CD4-positive, CD25-positive, alpha-beta regulatory T cell (primary cell): ENCODE measurements around the gene LRRC4C. TPM values are rescaled to one million over a fixed set of nuclear protein-coding genes. Genes with fewer than 3 reads are reported as not detected.

Experiments
- ATAC-seq, 2 donors: fragments of 150-1000 bp; cut with Tn5 transposase; one replicate each; pipeline ENCODE4 v1.10.0; 2021; ENCODE audit warnings: low read depth in 2 of 2, moderate number of reproducible peaks in 2 of 2, moderate library complexity in 1 of 2
- DNase-seq, 3 donors: peaks; one replicate each; pipeline versions ENCODE4 v3.0.0 to v3.0.0-alpha.2; 2012 to 2022; ENCODE audit warnings: mixed read lengths in 1 of 3
- H3K27ac ChIP-seq: one replicate; pipeline ENCODE4 v1.7.0; 2013; ENCODE audit warnings: mild to moderate bottlenecking, low read length; ENCODE audit not compliant: insufficient read depth, poor library complexity, severe bottlenecking
- H3K27me3 ChIP-seq: one replicate; pipeline ENCODE4 v1.7.0; 2013; ENCODE audit warnings: low read length; ENCODE audit not compliant: control insufficient read depth, insufficient read depth
- H3K36me3 ChIP-seq: one replicate; pipeline ENCODE4 v1.7.0; 2013; ENCODE audit warnings: mild to moderate bottlenecking, low read length, moderate library complexity; ENCODE audit not compliant: control insufficient read depth, insufficient read depth
- H3K4me1 ChIP-seq: 2 replicates; pipeline ENCODE4 v1.7.0; 2013; ENCODE audit warnings: mild to moderate bottlenecking, low read length; ENCODE audit not compliant: insufficient read depth, control insufficient read depth, poor library complexity, severe bottlenecking
- H3K4me3 ChIP-seq: one replicate; pipeline ENCODE4 v1.7.0; 2013; ENCODE audit warnings: low read depth, mild to moderate bottlenecking, low read length, moderate library complexity
- H3K9me3 ChIP-seq, 2 experiments: 1 replicate in 1 of 2; 2 replicates in 1 of 2; pipeline ENCODE4 v1.7.0; 2013; ENCODE audit warnings: low read length in 2 of 2, mild to moderate bottlenecking in 1 of 2, moderate library complexity in 1 of 2; ENCODE audit not compliant: control insufficient read depth in 2 of 2
- H3K27ac Mint-ChIP-seq, 3 donors: one replicate each; pipeline ENCODE4 v1.8.0; 2020 to 2022; ENCODE audit warnings: mild to moderate bottlenecking in 3 of 3, mixed read lengths in 3 of 3, moderate library complexity in 2 of 3
- H3K27me3 Mint-ChIP-seq: one replicate; pipeline ENCODE4 v1.8.0; 2022; ENCODE audit warnings: mild to moderate bottlenecking, mixed read lengths
- H3K36me3 Mint-ChIP-seq: one replicate; pipeline ENCODE4 v1.8.0; 2020; ENCODE audit warnings: mixed read lengths
- H3K4me1 Mint-ChIP-seq, 4 donors: one replicate each; pipeline ENCODE4 v1.8.0; 2020 to 2022; ENCODE audit warnings: mixed read lengths in 4 of 4, mild to moderate bottlenecking in 1 of 4
- H3K4me3 Mint-ChIP-seq, 4 donors: one replicate each; pipeline ENCODE4 v1.8.0; 2020 to 2022; ENCODE audit warnings: mild to moderate bottlenecking in 4 of 4, mixed read lengths in 4 of 4, moderate library complexity in 3 of 4
- H3K9me3 Mint-ChIP-seq, 7 donors: one replicate each; pipeline ENCODE4 v1.8.0; 2020 to 2022; ENCODE audit warnings: mixed read lengths in 7 of 7, mild to moderate bottlenecking in 3 of 7, moderate library complexity in 2 of 7
- polyA plus RNA-seq, 4 donors: library from polyadenylated mRNA; unstranded; fragments of 300-500 nt; fragmentation: Illumina TruSeq; gene quantifications; one replicate each; pipeline ENCODE4 v1.2.3, GENCODE V29; 2021
- total RNA-seq: library from RNA; stranded (reverse); gene quantifications from one replicate; pipeline ENCODE4 v1.2.3, GENCODE V29; 2022

Gene LRRC4C
- total and polyA plus RNA-seq, 5 donors from 2014 or later = not detected

DNA sequence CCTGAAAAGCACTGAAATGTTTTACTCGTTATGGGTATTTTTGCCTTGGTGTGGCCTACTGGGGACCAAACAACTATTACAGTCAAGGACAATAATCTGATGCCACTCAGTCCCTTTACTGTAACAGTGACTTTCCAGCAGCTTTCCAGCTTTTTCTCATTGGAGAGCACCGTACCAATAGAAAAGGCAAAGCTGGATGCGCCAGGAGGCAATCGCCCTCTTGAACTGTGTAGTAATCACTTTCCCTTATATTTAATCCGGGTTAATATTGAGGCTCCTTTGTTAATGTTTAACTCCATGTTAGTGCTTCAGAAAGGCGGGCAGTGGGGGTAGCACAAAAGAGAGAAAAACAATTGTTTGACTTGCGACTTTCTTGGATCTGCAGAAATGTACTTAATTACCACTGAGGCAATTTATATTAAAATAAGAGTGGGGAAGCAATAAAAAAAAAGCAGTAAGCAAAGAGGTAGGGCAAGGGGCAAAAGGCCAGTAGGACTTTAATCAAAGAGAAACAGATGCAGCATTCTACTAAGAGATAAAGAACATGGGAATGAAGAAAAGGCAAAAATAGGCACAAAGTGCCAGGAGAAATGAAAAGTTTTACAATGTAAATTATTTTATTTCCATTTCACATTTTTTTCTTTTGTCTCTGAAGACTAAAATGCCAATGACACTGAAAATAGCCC, 81.6 kb downstream of the LRRC4C start:
- no peak overlapping the region for H3K27ac Mint-ChIP-seq
- H3K9me3 Mint-ChIP-seq = peaks cover 2 to 19% (median 7%) of the 10 kb centered on the region in 7 donors
- H3K36me3 Mint-ChIP-seq = no peaks in the 10 kb centered on the region
- no peak overlapping the region for H3K4me3 Mint-ChIP-seq
- Histone ChIP-seq H3K9me3 (peaks cover 0 to 4% of the 10 kb centered on the region in 2 experiments), H3K4me1 (no peaks in the 10 kb centered on the region), H3K4me3 (no peak overlapping the region), H3K27ac (no peak overlapping the region), H3K27me3 (no peaks in the 10 kb centered on the region), H3K36me3 (no peaks in the 10 kb centered on the region)
- ATAC-seq (no peak), DNase-seq (no peak)
- H3K27me3 Mint-ChIP-seq = no peaks in the 10 kb centered on the region
- H3K4me1 Mint-ChIP-seq = no peaks in the 10 kb centered on the region

DNA sequence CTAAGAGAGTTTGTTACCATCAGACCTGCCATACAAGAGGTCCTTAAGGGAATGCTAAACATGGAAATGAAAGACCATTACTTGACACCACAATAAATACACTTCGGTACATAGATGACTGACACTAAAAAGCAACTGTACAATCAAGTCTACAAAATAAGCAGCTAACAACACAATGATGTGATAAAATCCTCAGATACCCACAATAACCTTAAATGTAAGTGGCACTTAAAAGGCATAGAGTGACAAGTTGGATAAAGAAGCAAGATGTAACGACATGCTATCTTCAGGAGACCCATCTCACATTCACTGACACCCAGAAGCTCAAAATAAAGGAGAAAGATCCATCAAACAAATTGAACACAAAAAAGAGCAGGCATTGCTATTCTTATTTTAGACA, 107.6 kb downstream of the LRRC4C start:
- Mint-ChIP-seq H3K4me3 (no peak overlapping the region), H3K27ac (no peak overlapping the region), H3K9me3 (peaks cover 0 to 23% (median 9%) of the 10 kb centered on the region in 7 donors), H3K36me3 (no peaks in the 10 kb centered on the region), H3K27me3 (no peaks in the 10 kb centered on the region), H3K4me1 (no peaks in the 10 kb centered on the region)
- Histone ChIP-seq H3K36me3 (no peaks in the 10 kb centered on the region), H3K27me3 (no peaks in the 10 kb centered on the region), H3K27ac (no peak overlapping the region), H3K4me1 (no peaks in the 10 kb centered on the region), H3K4me3 (no peak overlapping the region), H3K9me3 (peaks cover 0 to 2% of the 10 kb centered on the region in 2 experiments)
- DNase-seq (no peak), ATAC-seq (no peak)

DNA sequence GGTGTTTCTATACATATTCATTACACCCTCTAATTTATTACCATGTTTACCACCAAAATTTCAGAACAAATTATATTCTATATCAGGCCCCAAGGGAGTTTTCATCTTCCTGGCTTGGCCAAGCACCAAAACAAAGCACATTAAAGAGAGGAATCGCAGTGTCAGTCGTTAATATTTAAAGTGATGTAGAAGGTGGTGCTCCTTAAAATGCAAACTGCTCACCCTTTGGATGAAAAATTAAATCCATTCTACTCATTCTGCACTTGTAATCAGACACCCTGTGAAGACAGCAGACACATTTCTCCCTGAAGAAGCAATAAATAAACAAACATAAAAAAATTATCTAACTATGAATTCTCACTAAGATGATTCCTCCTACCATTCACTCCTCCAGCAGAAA, 113.4 kb downstream of the LRRC4C start:
- H3K9me3 ChIP-seq = peaks cover 2 to 3% of the 10 kb centered on the region in 2 experiments
- no peak overlapping the region for H3K27ac ChIP-seq
- H3K27ac Mint-ChIP-seq = no peak overlapping the region
- no peak overlapping the region for H3K4me3 Mint-ChIP-seq
- no peak for ATAC-seq
- H3K9me3 Mint-ChIP-seq = peaks cover 0 to 24% (median 12%) of the 10 kb centered on the region in 7 donors
- no peaks in the 10 kb centered on the region for H3K27me3 Mint-ChIP-seq
- H3K4me1 Mint-ChIP-seq = no peaks in the 10 kb centered on the region
- H3K4me1 ChIP-seq = no peaks in the 10 kb centered on the region
- H3K36me3 Mint-ChIP-seq = no peaks in the 10 kb centered on the region
- H3K4me3 ChIP-seq = no peak overlapping the region
- no peaks in the 10 kb centered on the region for H3K36me3 ChIP-seq
- DNase-seq = no peak
- H3K27me3 ChIP-seq = no peaks in the 10 kb centered on the region

DNA sequence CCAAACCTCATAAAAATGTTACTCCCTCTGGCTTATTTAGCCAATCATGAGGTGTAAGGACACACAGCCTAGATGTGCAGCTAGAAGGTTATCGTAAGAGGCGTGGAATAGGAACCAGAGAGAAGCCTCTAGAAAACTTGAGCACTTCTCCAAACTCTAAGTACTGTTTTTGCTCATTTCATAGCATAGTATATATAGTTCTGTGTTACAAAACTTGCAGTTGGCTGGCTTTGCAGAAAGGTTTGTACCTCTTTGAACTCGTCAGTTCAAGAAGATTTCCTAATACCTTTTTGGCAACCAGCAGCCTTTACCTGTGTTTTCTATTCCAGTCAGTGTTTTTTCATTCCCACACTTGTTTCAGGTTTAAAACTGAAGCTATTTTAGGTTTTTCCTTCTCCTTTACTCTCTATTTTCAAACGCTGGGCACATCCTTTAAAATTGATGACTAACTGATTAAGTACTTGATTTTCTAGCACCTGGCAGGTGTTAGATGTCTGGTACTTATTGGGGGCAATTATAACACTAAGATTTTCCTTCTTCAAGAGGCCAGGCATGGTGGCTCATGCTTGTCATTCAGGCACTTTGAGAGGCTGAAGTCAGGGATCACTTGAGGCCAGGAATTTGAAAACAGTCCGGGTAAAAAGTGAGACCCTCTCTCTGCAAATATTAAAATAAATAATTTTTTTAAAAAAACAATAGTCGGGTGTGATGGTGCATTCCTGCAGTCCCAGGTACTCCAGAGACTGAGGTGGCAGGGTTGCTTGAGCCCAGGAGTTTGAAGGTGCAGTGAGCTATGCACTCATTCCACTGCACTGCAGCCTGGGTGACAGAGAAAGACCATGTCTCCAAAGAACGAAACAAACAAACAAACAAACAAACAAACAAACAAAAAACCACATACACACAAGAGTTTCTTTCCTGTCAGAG, 125.2 kb downstream of the LRRC4C start:
- H3K27me3 Mint-ChIP-seq = no peaks in the 10 kb centered on the region
- Histone ChIP-seq H3K36me3 (no peaks in the 10 kb centered on the region), H3K9me3 (peaks cover 0 to under 1% of the 10 kb centered on the region in 2 experiments), H3K4me1 (no peaks in the 10 kb centered on the region), H3K27ac (no peak overlapping the region), H3K27me3 (no peaks in the 10 kb centered on the region), H3K4me3 (no peak overlapping the region)
- no peaks in the 10 kb centered on the region for H3K36me3 Mint-ChIP-seq
- DNase-seq (no peak), ATAC-seq (no peak)
- H3K4me1 Mint-ChIP-seq = no peaks in the 10 kb centered on the region
- H3K9me3 Mint-ChIP-seq = peaks cover 2 to 23% (median 4%) of the 10 kb centered on the region in 7 donors
- no peak overlapping the region for H3K27ac Mint-ChIP-seq
- no peak overlapping the region for H3K4me3 Mint-ChIP-seq

DNA sequence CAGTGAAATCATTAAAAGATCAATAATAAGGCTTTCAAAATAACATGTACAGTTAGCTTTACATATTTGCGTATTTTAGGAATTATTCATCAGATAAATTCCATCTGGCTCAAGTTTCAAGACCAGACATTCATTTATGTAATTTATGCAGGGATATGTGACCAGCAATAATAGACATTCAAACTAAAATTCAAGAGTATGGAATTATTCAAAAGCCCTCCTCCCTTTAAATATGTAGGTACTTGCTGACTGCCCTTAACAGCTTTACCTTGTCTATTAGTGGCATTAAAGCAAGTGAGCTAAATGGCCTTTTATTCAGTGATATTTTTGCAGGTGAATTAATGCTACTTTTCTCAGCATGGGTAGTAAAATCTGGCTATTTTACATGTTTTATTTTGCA, 126.1 kb downstream of the LRRC4C start:
- ATAC-seq = no peak
- H3K4me3 Mint-ChIP-seq = no peak overlapping the region
- Histone ChIP-seq H3K27ac (no peak overlapping the region), H3K27me3 (no peaks in the 10 kb centered on the region), H3K4me1 (no peaks in the 10 kb centered on the region), H3K9me3 (peaks cover 0 to 2% of the 10 kb centered on the region in 2 experiments), H3K36me3 (no peaks in the 10 kb centered on the region), H3K4me3 (no peak overlapping the region)
- no peak overlapping the region for H3K27ac Mint-ChIP-seq
- no peaks in the 10 kb centered on the region for H3K4me1 Mint-ChIP-seq
- no peaks in the 10 kb centered on the region for H3K27me3 Mint-ChIP-seq
- no peaks in the 10 kb centered on the region for H3K36me3 Mint-ChIP-seq
- no peak for DNase-seq
- H3K9me3 Mint-ChIP-seq = peaks cover 2 to 26% (median 4%) of the 10 kb centered on the region in 7 donors

DNA sequence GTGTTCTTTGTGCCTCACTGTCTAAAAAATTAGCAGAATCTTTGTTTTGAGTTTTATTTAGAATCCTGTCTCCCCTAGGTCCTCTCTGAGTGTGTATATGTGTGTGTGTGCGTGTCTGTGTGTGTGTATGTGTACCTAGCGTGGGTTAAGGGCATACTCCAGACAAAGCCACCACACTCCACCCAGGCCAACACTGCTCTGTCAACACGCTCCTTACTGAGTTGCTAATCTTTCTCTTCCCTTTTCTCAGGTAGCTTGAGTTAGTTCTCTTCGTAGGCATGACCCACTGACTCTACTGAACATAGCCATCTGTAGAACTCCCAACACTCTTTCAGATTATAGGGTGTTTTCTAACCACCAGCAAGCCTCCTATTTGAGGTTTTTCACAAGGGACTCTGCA, 131.1 kb downstream of the LRRC4C start:
- DNase-seq (no peak), ATAC-seq (no peak)
- H3K36me3 ChIP-seq = no peaks in the 10 kb centered on the region
- no peak overlapping the region for H3K4me3 ChIP-seq
- no peak overlapping the region for H3K27ac ChIP-seq
- H3K4me1 ChIP-seq = no peaks in the 10 kb centered on the region
- no peaks in the 10 kb centered on the region for H3K4me1 Mint-ChIP-seq
- H3K9me3 ChIP-seq = peaks cover 0 to 2% of the 10 kb centered on the region in 2 experiments
- no peaks in the 10 kb centered on the region for H3K27me3 Mint-ChIP-seq
- no peak overlapping the region for H3K4me3 Mint-ChIP-seq
- peaks cover 4 to 32% (median 8%) of the 10 kb centered on the region in 7 donors for H3K9me3 Mint-ChIP-seq
- no peaks in the 10 kb centered on the region for H3K36me3 Mint-ChIP-seq
- no peaks in the 10 kb centered on the region for H3K27me3 ChIP-seq
- no peak overlapping the region for H3K27ac Mint-ChIP-seq

DNA sequence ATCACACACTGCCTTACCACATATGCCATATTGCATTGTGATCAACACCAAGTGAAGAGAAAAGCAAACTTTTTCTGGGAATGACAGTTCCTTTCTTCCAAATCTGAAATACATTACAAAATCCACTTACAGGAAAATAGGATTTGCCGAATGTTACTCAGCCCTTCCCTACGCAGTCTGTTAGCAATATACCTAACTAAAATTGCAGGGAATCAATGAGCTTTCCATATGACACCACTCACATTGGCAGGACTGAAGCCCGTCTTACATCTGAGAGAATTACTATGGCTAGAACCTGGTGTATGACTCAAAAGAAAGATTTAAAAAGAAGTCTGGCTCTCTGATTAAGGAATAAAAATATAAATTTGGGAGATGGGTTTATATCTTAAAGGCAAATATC, 136.0 kb downstream of the LRRC4C start:
- Histone ChIP-seq H3K9me3 (no peaks in the 10 kb centered on the region), H3K27ac (no peak overlapping the region), H3K4me1 (no peaks in the 10 kb centered on the region), H3K27me3 (no peaks in the 10 kb centered on the region), H3K36me3 (no peaks in the 10 kb centered on the region), H3K4me3 (no peak overlapping the region)
- H3K4me3 Mint-ChIP-seq = no peak overlapping the region
- ATAC-seq (no peak), DNase-seq (no peak)
- peaks cover 0 to 18% (median 8%) of the 10 kb centered on the region in 7 donors for H3K9me3 Mint-ChIP-seq
- no peaks in the 10 kb centered on the region for H3K36me3 Mint-ChIP-seq
- no peak overlapping the region for H3K27ac Mint-ChIP-seq
- no peaks in the 10 kb centered on the region for H3K27me3 Mint-ChIP-seq
- no peaks in the 10 kb centered on the region for H3K4me1 Mint-ChIP-seq
